Panc1 (cell line): Measurements from ENCODE around the gene NDEL1. TPM values are rescaled to one million over a fixed set of nuclear protein-coding genes. Genes with fewer than 3 reads are reported as not detected.

Experiments
- ATAC-seq: fragments of 200-7000 bp; cut with Tn5 transposase; 2 replicates; pipeline ENCODE4 v1.9.1; 2020; ENCODE audit warnings: mild to moderate bottlenecking, moderate library complexity
- BruUV-seq: library from RNA; stranded (reverse); fragments of 400-500 nt; replicated peaks from 2 replicates; lab custom pipeline; 2021; lab: Mats Ljungman, UMichigan
- CTCF ChIA-PET: fragments of 300-600 bp; sonication (Branson Sonifier 250); formaldehyde crosslinking; loops from one replicate; lab custom pipeline; 2022; ENCODE audit warnings: antibody characterized with exemption; lab: Charles Lee
- POLR2A ChIA-PET: fragments of 300-600 bp; sonication (Branson Sonifier 250); formaldehyde crosslinking; loops from one replicate; lab custom pipeline; 2022; ENCODE audit warnings: antibody characterized with exemption; lab: Charles Lee
- DNase-seq: peaks from one replicate; pipeline ENCODE4 v3.0.0-alpha.2; 2010; ENCODE audit warnings: low read depth, low spot score
- H3K27ac ChIP-seq: 2 replicates; pipeline ENCODE4 v1.5.1; 2011; ENCODE audit warnings: mild to moderate bottlenecking, low read length, inconsistent platforms
- H3K27me3 ChIP-seq: fragments of 200-500 bp; sonication (Bioruptor generic); 2 replicates; pipeline ENCODE4 v1.6.0; 2014; ENCODE audit warnings: low read length, inconsistent platforms; ENCODE audit not compliant: control insufficient read depth, insufficient read depth
- H3K36me3 ChIP-seq: fragments of 200-500 bp; sonication (Bioruptor generic); 2 replicates; pipeline ENCODE4 v1.5.1; 2014; ENCODE audit warnings: inconsistent platforms, mild to moderate bottlenecking, low read length, moderate library complexity; ENCODE audit not compliant: control insufficient read depth, insufficient read depth
- H3K4me1 ChIP-seq: 2 replicates; pipeline ENCODE4 v1.5.1; 2011; ENCODE audit warnings: inconsistent platforms, mild to moderate bottlenecking, low read length, moderate library complexity; ENCODE audit not compliant: control insufficient read depth, insufficient read depth
- H3K4me3 ChIP-seq, 2 experiments: 2 replicates each; pipeline ENCODE4 v1.5.1; 2011 to 2012; ENCODE audit warnings: low read depth in 2 of 2, low read length in 2 of 2, mild to moderate bottlenecking in 2 of 2, inconsistent platforms in 1 of 2, moderate library complexity in 1 of 2
- H3K9me3 ChIP-seq: fragments of 200-500 bp; sonication (Bioruptor generic); 2 replicates; pipeline ENCODE4 v1.5.1; 2014; ENCODE audit warnings: low read depth, mild to moderate bottlenecking, inconsistent platforms, low read length, moderate library complexity; ENCODE audit not compliant: control insufficient read depth, insufficient read depth
- CTCF ChIP-seq: fragments of 450-650 bp; IDR thresholded peaks from 2 replicates; pipeline ENCODE4 v1.5.1; 2017; ENCODE audit warnings: mild to moderate bottlenecking
- POLR2AphosphoS5 ChIP-seq: IDR thresholded peaks from 2 replicates; pipeline ENCODE4 v1.6.1; 2012; ENCODE audit warnings: mild to moderate bottlenecking, low read depth, low read length, moderate library complexity
- SIN3A ChIP-seq: IDR thresholded peaks from 2 replicates; pipeline ENCODE4 v1.6.1; 2012; ENCODE audit warnings: low read depth, mild to moderate bottlenecking, low read length, moderate library complexity, borderline replicate concordance; ENCODE audit not compliant: insufficient read depth
- TCF7L2 ChIP-seq: IDR thresholded peaks from 2 replicates; pipeline ENCODE4 v1.6.1; 2011; ENCODE audit warnings: mild to moderate bottlenecking, low read depth, low read length, inconsistent platforms
- in situ Hi-C: cut with HindIII; loops from 2 replicates; pipeline ENCODE4 v1.10.0; 2016; ENCODE audit warnings: low sequenced_read_pairs, low pct_unique_long_range_greater_than_20kb
- intact Hi-C: fragments of 100-400 bp; cut with micrococcal nuclease; formaldehyde crosslinking; loops from one replicate; pipeline ENCODE4 v1.10.0; 2022; ENCODE audit not compliant: unreplicated experiment
- total RNA-seq: library from RNA; stranded (reverse); gene quantifications from one replicate; pipeline ENCODE4 v1.2.1, GENCODE V29; 2021; ENCODE audit not compliant: unreplicated experiment
- TF ChIP-seq, protein P1 (sequence below), 2 experiments: IDR thresholded peaks; 2 replicates each; pipeline ENCODE4 v1.6.1; 2011 to 2012; ENCODE audit warnings: low read depth in 2 of 2, control low read depth in 1 of 2, low read length in 1 of 2, mild to moderate bottlenecking in 1 of 2, moderate library complexity in 1 of 2; ENCODE audit not compliant: insufficient read depth in 1 of 2

Gene NDEL1
- total RNA-seq, 1 experiment from 2014 or later, result 44.8 TPM

DNA sequence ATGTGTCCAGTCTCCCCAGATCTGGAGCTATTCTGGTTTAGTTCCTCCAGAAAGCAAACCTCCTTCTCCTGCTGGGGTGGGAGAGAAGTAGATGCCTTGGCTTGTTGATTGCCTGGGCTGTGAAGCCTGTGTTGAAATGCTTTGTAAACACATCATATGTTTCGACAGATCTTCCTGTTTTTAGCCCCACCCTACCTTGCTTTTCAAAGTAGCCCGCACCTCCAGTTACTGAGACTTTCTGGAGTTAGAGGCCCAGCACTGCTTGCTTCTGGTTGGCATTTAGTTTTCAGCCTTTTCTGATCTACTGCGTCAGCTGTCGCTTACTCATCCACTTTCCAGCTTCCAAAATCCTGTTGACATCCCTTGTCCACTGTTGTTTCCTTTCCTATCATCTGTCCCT, 17.9 kb upstream of the NDEL1 start:
- Histone ChIP-seq H3K9me3 (no peaks in the 10 kb centered on the region), H3K36me3 (no peaks in the 10 kb centered on the region), H3K4me3 (no peak overlapping the region), H3K4me1 (no peaks in the 10 kb centered on the region), H3K27ac (no peak overlapping the region), H3K27me3 (peaks cover 4% of the 10 kb centered on the region)
- BruUV-seq, result no TSS peak
- intact Hi-C loops (loop anchor here (10.0 kb wide), 1 partner anchor 327 kb away; the partner anchor contains the start of gene CCDC42), in situ Hi-C loops (no loop called here)
- ATAC-seq (no peak), DNase-seq (no peak)
- ChIA-PET CTCF (no interaction called here), POLR2A (no interaction called here)
- TF ChIP-seq SIN3A (no peak), TCF7L2 (no peak)
- TF ChIP-seq, protein P1, sequence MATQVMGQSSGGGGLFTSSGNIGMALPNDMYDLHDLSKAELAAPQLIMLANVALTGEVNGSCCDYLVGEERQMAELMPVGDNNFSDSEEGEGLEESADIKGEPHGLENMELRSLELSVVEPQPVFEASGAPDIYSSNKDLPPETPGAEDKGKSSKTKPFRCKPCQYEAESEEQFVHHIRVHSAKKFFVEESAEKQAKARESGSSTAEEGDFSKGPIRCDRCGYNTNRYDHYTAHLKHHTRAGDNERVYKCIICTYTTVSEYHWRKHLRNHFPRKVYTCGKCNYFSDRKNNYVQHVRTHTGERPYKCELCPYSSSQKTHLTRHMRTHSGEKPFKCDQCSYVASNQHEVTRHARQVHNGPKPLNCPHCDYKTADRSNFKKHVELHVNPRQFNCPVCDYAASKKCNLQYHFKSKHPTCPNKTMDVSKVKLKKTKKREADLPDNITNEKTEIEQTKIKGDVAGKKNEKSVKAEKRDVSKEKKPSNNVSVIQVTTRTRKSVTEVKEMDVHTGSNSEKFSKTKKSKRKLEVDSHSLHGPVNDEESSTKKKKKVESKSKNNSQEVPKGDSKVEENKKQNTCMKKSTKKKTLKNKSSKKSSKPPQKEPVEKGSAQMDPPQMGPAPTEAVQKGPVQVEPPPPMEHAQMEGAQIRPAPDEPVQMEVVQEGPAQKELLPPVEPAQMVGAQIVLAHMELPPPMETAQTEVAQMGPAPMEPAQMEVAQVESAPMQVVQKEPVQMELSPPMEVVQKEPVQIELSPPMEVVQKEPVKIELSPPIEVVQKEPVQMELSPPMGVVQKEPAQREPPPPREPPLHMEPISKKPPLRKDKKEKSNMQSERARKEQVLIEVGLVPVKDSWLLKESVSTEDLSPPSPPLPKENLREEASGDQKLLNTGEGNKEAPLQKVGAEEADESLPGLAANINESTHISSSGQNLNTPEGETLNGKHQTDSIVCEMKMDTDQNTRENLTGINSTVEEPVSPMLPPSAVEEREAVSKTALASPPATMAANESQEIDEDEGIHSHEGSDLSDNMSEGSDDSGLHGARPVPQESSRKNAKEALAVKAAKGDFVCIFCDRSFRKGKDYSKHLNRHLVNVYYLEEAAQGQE (IDR thresholded peaks at IDR 0.05; ENCODE audit: insufficient read depth in 1 of 2, low read depth in 2 of 2, low read length in 1 of 2), result no peak

DNA sequence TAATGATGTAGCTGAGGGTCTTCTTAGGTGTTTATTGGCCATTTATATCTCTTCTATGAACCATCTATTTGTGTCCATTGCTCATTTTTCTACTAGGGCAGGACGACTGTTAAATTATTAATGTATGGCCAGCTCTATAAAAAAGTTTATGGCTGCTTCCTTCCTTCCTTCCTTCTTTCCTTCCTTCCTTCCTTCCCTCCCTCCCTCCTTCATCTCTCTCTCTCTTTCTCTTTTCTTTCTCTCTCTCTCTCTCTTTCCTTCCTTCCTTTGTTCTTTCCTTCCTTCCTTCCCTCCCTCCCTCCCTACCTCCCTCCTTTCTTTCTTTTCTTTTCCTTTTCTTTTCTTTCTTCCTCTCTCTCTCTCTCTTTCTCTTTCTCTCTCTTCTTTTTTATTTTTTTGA, 17.2 kb upstream of the NDEL1 start:
- in situ Hi-C loops, result no loop called here
- POLR2A ChIA-PET, result no interaction called here
- Histone ChIP-seq H3K36me3 (no peaks in the 10 kb centered on the region), H3K4me3 (no peak overlapping the region), H3K27ac (no peak overlapping the region), H3K27me3 (peaks cover 4% of the 10 kb centered on the region), H3K4me1 (no peaks in the 10 kb centered on the region), H3K9me3 (no peaks in the 10 kb centered on the region)
- no peak for DNase-seq
- no peak for ATAC-seq
- no peak for TF ChIP-seq SIN3A
- TF ChIP-seq, protein P1 (IDR thresholded peaks at IDR 0.05; ENCODE audit: insufficient read depth in 1 of 2, low read depth in 2 of 2, low read length in 1 of 2), result no peak
- no peak for TF ChIP-seq POLR2AphosphoS5
- no peak for TF ChIP-seq CTCF
- TF ChIP-seq TCF7L2, result no peak
- BruUV-seq, result no TSS peak
- CTCF ChIA-PET, result no interaction called here
- intact Hi-C loops, result loop anchor here (10.0 kb wide), 1 partner anchor 326 kb away; the partner anchor contains the start of gene CCDC42
